AG09309 (cell line): ENCODE results near the gene ZBTB18.

Experiments used
- DNase-seq: peaks from one replicate; pipeline ENCODE4 v3.0.0-alpha.2; 2010; ENCODE audit warnings: low read depth
- H3K4me3 ChIP-seq: 2 replicates; pipeline ENCODE4 v1.5.1; 2011; ENCODE audit warnings: mild to moderate bottlenecking, low read depth, low read length, moderate library complexity; ENCODE audit not compliant: control insufficient read depth
- CTCF ChIP-seq: IDR thresholded peaks from 2 replicates; pipeline ENCODE4 v1.5.1; 2011; ENCODE audit warnings: mild to moderate bottlenecking, low read depth, low read length, inconsistent platforms; ENCODE audit not compliant: insufficient read depth, control insufficient read depth; ENCODE audit errors: missing control alignments

Gene ZBTB18

GRCh38 chr1:244065960-244066388 lies 14.9 kb downstream of the ZBTB18 start:
- no peak for TF ChIP-seq CTCF
- peak; percentile 78 for DNase-seq
- H3K4me3 ChIP-seq, result no peak overlapping the region

GRCh38 chr1:244066954-244067716 lies 16.1 kb downstream of the ZBTB18 start:
- no peak overlapping the region for H3K4me3 ChIP-seq
- DNase-seq, result no peak
- no peak for TF ChIP-seq CTCF

GRCh38 chr1:244067893-244068292 lies 16.8 kb downstream of the ZBTB18 start:
- H3K4me3 ChIP-seq, result no peak overlapping the region
- TF ChIP-seq CTCF, result no peak
- no peak for DNase-seq

- no peak overlapping the region for H3K4me3 ChIP-seq
- DNase-seq, result no peak
- no peak for TF ChIP-seq CTCF
These were observed 17.5 kb downstream of the ZBTB18 start for GRCh38 chr1:244068567-244068966.

- no peak for DNase-seq
- no peak overlapping the region for H3K4me3 ChIP-seq
These were observed 18.3 kb downstream of the ZBTB18 start for GRCh38 chr1:244069326-244069898.

GRCh38 chr1:244074559-244075171 lies 23.6 kb downstream of the ZBTB18 start:
- H3K4me3 ChIP-seq, result no peak overlapping the region
- DNase-seq, result no peak
- TF ChIP-seq CTCF, result no peak

More at GRCh38 chr1:244069326-244069898, 18.3 kb downstream of the ZBTB18 start:
- TF ChIP-seq CTCF, result no peak
